H1 (cell line): ENCODE measurements around the gene RTN4RL1. TPM values are rescaled to one million over a fixed set of nuclear protein-coding genes. Genes with fewer than 3 reads are reported as not detected.

Experiments used
- GABPA ChIP-seq: IDR thresholded peaks from 2 replicates; pipeline ENCODE4 v1.6.1; 2011; ENCODE audit warnings: mild to moderate bottlenecking, low read length, moderate library complexity, borderline replicate concordance; ENCODE audit not compliant: insufficient read depth
- NANOG ChIP-seq: IDR thresholded peaks from 2 replicates; pipeline ENCODE4 v1.6.1; 2011; ENCODE audit warnings: low read length, low read depth, mild to moderate bottlenecking, inconsistent platforms; ENCODE audit not compliant: insufficient read depth, poor library complexity, severe bottlenecking
- POLR2A ChIP-seq, 2 experiments: IDR thresholded peaks; 1 replicate in 1 of 2; 2 replicates in 1 of 2; pipeline ENCODE4 v1.6.1; 2011; ENCODE audit warnings: low read depth in 2 of 2, low read length in 2 of 2, mild to moderate bottlenecking in 2 of 2; ENCODE audit errors: control extremely low read depth in 1 of 2
- SAP30 ChIP-seq: fragments of 300-600 bp; sonication (generic); IDR thresholded peaks from 2 replicates; pipeline ENCODE4 v1.7.1; 2012; ENCODE audit warnings: low read length, moderate library complexity, mild to moderate bottlenecking, inconsistent platforms; ENCODE audit not compliant: insufficient read depth, insufficient replicate concordance
- SIRT6 ChIP-seq: IDR thresholded peaks from one replicate; pipeline ENCODE4 v1.7.1; 2012; ENCODE audit warnings: low read length, inconsistent platforms
- SP1 ChIP-seq: IDR thresholded peaks from 2 replicates; pipeline ENCODE4 v1.6.1; 2011; ENCODE audit warnings: low read depth, low read length
- polyA plus RNA-seq, 7 experiments: library from polyadenylated mRNA; depleted of rRNA in 3 of 7; stranded (reverse) in 5 of 7; unstranded in 2 of 7; fragments of >200 nt in 5 of 7; fragments of 200-250 nt in 2 of 7; gene quantifications; 1 replicate in 5 of 7; 2 replicates in 1 of 7; 4 replicates in 1 of 7; pipeline versions ENCODE4 v1.2.1 to v1.2.3, GENCODE V29; 2011 to 2013; ENCODE audit warnings: missing spikeins in 2 of 7, mixed read lengths in 2 of 7
- total RNA-seq: library from RNA; stranded (reverse); fragmentation: NEBNext Ultra II Directional; extraction: Animal tissue kit (Norgen Biotek cat#: 25700); gene quantifications from 2 replicates; pipeline ENCODE4 v1.2.1, GENCODE V29; 2021

Gene RTN4RL1
- total and polyA plus RNA-seq, 2 of the 8 experiments (the other 6 are each of a cell fraction or from before 2014, with no cell fraction given) = 0.09 TPM; not detected in 1

- TF ChIP-seq SP1 (no peak), SIRT6 (no peak), POLR2A (IDR thresholded peaks at IDR 0.05; ENCODE audit: control extremely low read depth in 1 of 2, low read depth in 2 of 2, low read length in 2 of 2) (no peak), GABPA (no peak), SAP30 (no peak), NANOG (no peak)
- TF ChIP-seq, all 59 proteins: peak for 0
Measured at GRCh38 chr17:2011411-2012371, 13.4 kb downstream of the RTN4RL1 start (continued).
